BLaER1 (cell line): ENCODE measurements around the gene FBLN1.

Source experiments
- H3K27ac ChIP-seq: shearing (Covaris generic); formaldehyde crosslinking; 2 replicates; pipeline ENCODE4 v1.8.1; 2022
- H3K27me3 ChIP-seq: shearing (Covaris generic); formaldehyde crosslinking; 2 replicates; pipeline ENCODE4 v1.8.1; 2022
- H3K36me3 ChIP-seq: shearing (Covaris generic); formaldehyde crosslinking; 2 replicates; pipeline ENCODE4 v1.8.1; 2022
- H3K4me1 ChIP-seq: shearing (Covaris generic); formaldehyde crosslinking; 2 replicates; pipeline ENCODE4 v1.8.1; 2022
- H3K4me2 ChIP-seq: shearing (Covaris generic); formaldehyde crosslinking; 2 replicates; pipeline ENCODE4 v1.8.1; 2022
- H3K4me3 ChIP-seq: shearing (Covaris generic); formaldehyde crosslinking; 2 replicates; pipeline ENCODE4 v1.8.1; 2022
- H3K9ac ChIP-seq: shearing (Covaris generic); formaldehyde crosslinking; 2 replicates; pipeline ENCODE4 v1.8.1; 2022
- H3K9me3 ChIP-seq: shearing (Covaris generic); formaldehyde crosslinking; 2 replicates; pipeline ENCODE4 v1.8.1; 2022
- H4K20me1 ChIP-seq: shearing (Covaris generic); formaldehyde crosslinking; 2 replicates; pipeline ENCODE4 v1.8.1; 2022
- Cebpa-rat ChIP-seq: shearing (Covaris generic); IDR thresholded peaks from 2 replicates; pipeline ENCODE4 v1.8.1; 2022

The FBLN1 gene

DNA sequence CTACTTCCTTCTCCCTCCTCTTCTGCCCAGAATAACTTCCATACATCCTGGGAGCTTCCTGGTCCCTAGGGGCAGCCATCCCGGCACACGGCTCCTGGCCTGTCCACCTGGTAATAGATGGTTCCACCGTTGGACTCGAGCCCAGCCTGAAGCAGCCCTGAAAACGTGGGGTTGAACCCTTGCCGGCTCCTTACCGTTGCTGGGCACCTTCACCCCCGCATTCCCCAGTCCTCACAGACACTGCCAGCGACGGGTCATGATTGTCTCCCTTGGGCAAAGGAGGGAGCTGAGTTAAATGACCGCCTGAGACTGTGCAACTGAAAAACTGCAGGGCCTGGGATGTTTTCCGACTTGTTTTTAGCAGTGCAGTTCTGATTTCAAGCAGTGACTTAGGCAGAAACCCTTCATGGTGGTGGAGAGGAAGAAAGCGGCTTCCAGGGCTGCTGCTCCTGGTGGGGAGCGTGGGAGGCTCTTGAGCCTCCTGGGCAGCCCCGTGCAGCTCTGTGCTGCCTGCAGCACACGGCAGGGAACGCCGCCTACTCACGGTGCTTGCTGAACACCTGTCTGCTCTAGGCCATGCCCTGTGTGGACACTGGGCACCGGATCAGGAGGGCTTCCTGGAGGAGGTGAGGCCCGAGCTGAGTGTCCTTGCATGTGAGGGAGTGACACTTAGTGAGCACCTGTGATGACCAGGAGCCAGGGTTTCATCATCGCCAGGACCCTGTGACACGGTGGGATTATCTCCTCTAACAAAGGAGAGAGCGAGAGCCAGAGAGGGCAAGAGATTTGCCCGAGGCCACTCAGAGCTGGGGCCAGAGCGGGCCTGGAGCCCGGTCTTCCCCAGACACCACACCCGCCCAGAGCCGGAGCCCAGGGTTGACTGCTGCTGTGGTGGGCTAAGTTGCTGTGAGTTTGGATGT is 77.4 kb downstream of the FBLN1 start:
- peaks cover 81% of the 10 kb centered on the region for H3K4me1 ChIP-seq
- no peaks in the 10 kb centered on the region for H3K27me3 ChIP-seq
- H3K9ac ChIP-seq = no peak overlapping the region
- H4K20me1 ChIP-seq = peaks cover 17% of the 10 kb centered on the region
- H3K9me3 ChIP-seq = no peaks in the 10 kb centered on the region
- TF ChIP-seq Cebpa-rat = no peak
- H3K36me3 ChIP-seq = peaks cover 13% of the 10 kb centered on the region; the same call in 1 of the 2 replicates
- H3K4me2 ChIP-seq = peak overlapping the region; percentile 64
- no peak overlapping the region for H3K4me3 ChIP-seq
- H3K27ac ChIP-seq = no peak overlapping the region

DNA sequence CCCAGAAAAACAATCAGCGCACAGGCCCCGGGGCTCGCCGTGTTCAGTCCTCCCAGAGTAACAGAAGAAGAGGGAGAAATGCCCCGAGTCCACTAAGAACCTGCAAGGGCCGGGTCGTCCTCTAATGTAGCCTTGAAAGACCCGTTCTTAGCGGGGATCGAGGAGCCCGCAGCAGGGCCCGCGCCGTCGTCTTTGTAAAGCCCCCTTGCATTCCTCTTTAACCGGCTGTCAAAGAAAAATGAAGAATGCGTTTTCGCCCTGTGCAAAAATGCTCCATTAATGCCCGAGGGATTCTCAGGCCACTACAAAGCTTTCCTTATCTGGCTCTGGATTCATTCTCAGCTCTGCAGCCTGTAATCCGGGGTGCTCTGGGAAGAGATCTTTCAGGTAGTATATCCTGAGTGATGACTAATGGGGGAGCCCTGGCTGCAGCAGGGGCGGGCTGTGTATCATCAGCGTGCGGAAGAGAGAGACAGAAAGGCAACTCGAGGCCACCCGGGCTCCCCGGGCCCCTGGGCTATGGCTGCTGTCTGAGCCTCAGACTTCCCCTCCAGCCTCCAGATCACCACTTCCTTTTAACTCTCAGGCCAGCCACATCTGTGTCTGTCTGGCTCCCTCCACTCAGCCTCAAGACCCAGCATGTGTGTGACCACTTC is 78.2 kb downstream of the FBLN1 start:
- Histone ChIP-seq H3K4me1 (peaks cover 81% of the 10 kb centered on the region), H3K9me3 (no peaks in the 10 kb centered on the region), H3K36me3 (peaks cover 16% of the 10 kb centered on the region; the same call in 1 of the 2 replicates), H3K27ac (no peak overlapping the region), H3K4me2 (peak overlapping the region; percentile 64), H4K20me1 (peaks cover 10% of the 10 kb centered on the region), H3K27me3 (no peaks in the 10 kb centered on the region), H3K9ac (no peak overlapping the region; the same call in 1 of the 2 replicates), H3K4me3 (no peak overlapping the region)
- TF ChIP-seq Cebpa-rat = no peak

DNA sequence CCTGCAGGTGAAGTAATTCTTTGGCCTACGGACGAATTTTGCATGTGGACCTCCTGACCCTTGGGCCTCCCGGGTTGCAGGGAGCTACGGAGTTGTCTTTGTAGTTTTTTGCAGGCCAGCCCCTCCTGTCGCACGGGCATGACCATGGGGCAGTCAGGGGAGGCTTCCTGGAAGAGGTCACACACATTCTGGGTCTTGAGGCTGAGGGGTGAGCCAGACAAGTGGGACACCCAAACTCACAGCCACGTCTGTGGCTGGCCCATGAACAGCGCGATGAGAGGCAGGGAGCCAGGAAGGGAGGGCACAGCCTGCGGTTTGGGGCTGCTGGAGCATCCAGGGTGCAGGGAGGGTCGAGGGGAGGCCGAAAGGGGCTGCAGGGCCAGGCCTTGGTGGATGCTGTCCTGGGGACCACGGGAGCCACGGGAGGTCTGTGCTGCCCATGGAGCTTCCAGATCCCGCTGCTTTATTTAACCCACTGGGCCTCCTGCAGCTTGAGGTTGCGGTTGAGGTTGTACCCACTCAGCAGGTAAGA is 78.9 kb downstream of the FBLN1 start:
- H3K36me3 ChIP-seq = peaks cover 16% of the 10 kb centered on the region; the same call in 1 of the 2 replicates
- no peak for TF ChIP-seq Cebpa-rat
- no peak overlapping the region for H3K4me3 ChIP-seq
- H4K20me1 ChIP-seq = 0 out of 2 replicates have a peak, but pooled peaks cover 3% of the 10 kb centered on the region
- no peak overlapping the region for H3K9ac ChIP-seq
- no peaks in the 10 kb centered on the region for H3K9me3 ChIP-seq
- H3K27me3 ChIP-seq = no peaks in the 10 kb centered on the region
- H3K27ac ChIP-seq = no peak overlapping the region
- peaks cover 81% of the 10 kb centered on the region for H3K4me1 ChIP-seq
- peak overlapping the region; percentile 64 for H3K4me2 ChIP-seq

DNA sequence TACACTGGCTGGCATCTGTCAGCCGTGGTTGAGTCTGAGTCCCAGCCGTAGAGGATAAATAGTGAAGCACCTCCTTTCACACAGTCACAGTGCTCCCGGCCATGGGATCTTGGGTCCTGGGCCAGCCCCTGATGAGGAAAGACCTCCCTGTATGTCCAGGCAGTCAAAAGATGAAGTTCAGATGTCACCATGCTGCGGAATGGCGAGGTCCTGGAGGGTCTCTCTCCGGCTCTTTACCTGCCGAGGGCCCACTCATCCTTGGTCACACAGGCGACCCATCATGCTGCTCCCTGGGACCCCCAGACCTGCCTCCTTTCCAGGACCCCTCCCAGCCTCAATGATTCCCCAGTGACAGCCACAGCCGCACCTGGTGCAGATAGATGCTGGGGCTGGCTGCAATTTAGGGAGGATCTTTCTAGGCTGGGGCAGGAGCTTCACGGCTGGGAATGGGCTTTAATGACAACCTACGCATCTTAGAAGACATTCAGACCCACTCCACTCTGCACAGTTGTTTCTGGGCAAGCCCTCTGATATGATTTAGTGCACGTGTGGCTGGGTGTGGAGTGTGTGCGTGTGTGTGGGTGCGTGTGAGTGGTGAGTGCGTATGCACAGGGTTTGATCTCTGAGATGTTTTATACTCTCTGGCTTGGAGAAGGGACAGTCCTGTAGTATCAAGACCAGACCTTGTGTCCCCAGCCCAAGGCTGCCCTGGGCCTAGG is 79.7 kb downstream of the FBLN1 start:
- Histone ChIP-seq H3K27ac (no peak overlapping the region), H3K4me3 (no peak overlapping the region), H3K9ac (no peak overlapping the region), H3K36me3 (peaks cover 16% of the 10 kb centered on the region; the same call in 1 of the 2 replicates), H4K20me1 (no peaks in the 10 kb centered on the region), H3K9me3 (no peaks in the 10 kb centered on the region), H3K4me1 (peaks cover 78% of the 10 kb centered on the region), H3K4me2 (peak overlapping the region; percentile 63), H3K27me3 (no peaks in the 10 kb centered on the region)
- TF ChIP-seq Cebpa-rat = no peak

DNA sequence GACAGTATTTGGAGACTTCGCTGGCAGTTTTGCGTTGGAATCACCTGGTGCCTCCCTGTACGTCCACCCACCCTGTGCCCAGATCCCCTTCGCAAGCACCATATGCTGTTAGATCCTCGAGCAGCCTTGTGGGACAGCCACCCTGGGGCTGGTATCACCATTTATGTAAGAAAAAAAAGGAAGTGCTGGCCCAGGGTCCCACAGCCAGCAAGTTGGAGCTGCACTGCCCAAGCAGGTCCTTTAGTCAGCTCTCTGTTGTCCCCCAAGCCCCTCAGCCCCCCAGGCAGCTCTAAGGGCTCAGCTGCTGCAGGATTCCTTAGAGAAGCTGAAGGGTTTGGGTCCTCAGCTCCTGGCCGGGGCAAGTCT is 80.3 kb downstream of the FBLN1 start:
- Histone ChIP-seq H3K9ac (no peak overlapping the region), H3K4me2 (peak overlapping the region; percentile 63), H3K27ac (no peak overlapping the region), H3K4me1 (peaks cover 76% of the 10 kb centered on the region), H3K36me3 (peaks cover 16% of the 10 kb centered on the region; the same call in 1 of the 2 replicates), H3K27me3 (no peaks in the 10 kb centered on the region), H4K20me1 (no peaks in the 10 kb centered on the region), H3K9me3 (no peaks in the 10 kb centered on the region), H3K4me3 (no peak overlapping the region)
- no peak for TF ChIP-seq Cebpa-rat

DNA sequence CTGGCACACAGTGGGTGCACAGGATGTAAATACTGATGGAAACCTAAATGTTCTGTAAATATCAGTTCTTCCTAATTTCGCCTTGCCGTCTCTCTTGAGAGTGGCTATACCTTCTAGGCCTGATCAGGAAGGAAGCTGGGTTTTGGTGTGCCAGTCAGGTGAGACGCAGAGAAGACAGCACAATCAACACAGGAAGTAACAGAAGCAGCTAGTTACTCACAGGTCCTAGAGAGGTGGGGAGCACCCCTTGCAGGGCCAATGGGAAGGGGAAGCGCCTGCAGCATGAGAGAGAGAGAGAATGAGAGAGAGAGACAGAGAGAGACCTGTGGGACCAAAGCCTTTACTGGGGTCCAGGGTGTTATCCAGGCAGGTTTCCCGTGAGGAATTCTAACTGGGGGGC is 80.8 kb downstream of the FBLN1 start:
- no peak overlapping the region for H3K27ac ChIP-seq
- H3K4me1 ChIP-seq = peaks cover 76% of the 10 kb centered on the region
- peaks cover 16% of the 10 kb centered on the region; the same call in 1 of the 2 replicates for H3K36me3 ChIP-seq
- no peak overlapping the region for H3K9ac ChIP-seq
- no peaks in the 10 kb centered on the region for H3K27me3 ChIP-seq
- no peaks in the 10 kb centered on the region for H4K20me1 ChIP-seq
- no peaks in the 10 kb centered on the region for H3K9me3 ChIP-seq
- no peak overlapping the region for H3K4me3 ChIP-seq
- peak overlapping the region; percentile 63 for H3K4me2 ChIP-seq
- TF ChIP-seq Cebpa-rat = no peak

DNA sequence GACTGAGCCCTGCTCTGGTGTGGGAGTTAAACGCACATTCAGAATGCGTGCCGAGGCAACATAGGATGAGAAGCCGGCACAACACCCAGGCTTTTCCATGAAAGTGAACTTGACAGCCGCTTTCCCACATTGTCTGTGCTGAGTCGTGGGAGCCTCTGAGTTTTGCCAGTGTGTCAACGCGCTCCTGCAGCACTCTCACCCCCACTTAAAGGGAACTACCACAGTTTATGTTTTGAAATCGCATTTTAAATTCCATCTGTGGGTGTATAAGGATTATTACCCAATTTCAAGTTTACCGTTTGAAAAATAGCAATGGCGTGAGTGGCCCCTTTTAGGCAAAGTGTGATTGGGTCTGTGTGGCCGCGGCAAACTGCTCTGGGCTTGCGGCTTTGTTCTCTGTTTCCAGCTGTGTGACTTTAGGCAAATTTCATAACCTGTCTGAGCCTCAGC is 81.5 kb downstream of the FBLN1 start:
- no peak for TF ChIP-seq Cebpa-rat
- H3K4me2 ChIP-seq = peak overlapping the region; percentile 63
- no peaks in the 10 kb centered on the region for H3K9me3 ChIP-seq
- peaks cover 76% of the 10 kb centered on the region for H3K4me1 ChIP-seq
- H4K20me1 ChIP-seq = no peaks in the 10 kb centered on the region
- H3K36me3 ChIP-seq = peaks cover 16% of the 10 kb centered on the region; the same call in 1 of the 2 replicates
- H3K9ac ChIP-seq = no peak overlapping the region
- no peak overlapping the region for H3K4me3 ChIP-seq
- H3K27ac ChIP-seq = no peak overlapping the region
- H3K27me3 ChIP-seq = no peaks in the 10 kb centered on the region

DNA sequence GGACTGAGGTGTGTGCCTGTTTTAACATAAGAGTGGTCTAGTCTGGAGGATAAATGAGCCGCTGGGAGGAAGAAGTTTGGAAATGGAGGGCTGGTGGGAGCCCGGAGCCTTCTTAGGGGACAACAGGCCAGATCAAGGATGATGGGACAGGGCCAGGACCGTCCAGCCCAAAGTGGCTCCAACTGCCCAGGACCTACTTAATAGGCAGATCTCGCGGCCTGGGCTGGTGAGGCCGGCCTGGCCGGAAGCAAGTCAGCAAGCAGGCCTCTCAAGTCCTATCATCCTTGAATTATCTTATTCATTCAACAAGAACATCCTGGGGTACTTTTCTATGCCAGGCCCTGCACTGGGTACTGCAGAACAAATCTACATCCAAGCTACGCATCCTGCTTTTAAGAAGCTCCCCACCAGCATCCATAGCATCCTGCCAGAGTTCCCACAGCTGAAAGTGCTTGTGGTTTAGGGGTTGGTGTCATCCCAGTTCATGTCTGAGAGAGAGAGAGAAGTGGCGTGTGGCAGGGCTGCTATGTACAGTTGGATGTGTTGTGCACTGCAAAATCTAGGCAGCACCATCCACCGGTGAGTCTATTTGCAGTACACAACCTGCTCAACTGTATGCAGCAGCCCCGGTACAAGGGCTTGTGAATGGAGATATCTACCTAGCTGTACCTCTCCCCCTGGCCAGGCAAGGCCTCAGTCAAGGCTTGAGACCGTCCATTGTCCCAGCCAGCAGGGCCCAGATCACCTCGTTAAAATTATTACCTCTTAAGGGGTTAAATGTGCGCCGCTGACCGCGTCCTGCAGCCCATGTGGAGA is 82.1 kb downstream of the FBLN1 start:
- H3K9ac ChIP-seq = no peak overlapping the region
- peaks cover 76% of the 10 kb centered on the region for H3K4me1 ChIP-seq
- H3K27ac ChIP-seq = no peak overlapping the region
- H3K4me2 ChIP-seq = no peak overlapping the region
- no peaks in the 10 kb centered on the region for H3K27me3 ChIP-seq
- no peak overlapping the region for H3K4me3 ChIP-seq
- peaks cover 13% of the 10 kb centered on the region; the same call in 1 of the 2 replicates for H3K36me3 ChIP-seq
- H3K9me3 ChIP-seq = no peaks in the 10 kb centered on the region
- no peak for TF ChIP-seq Cebpa-rat
- no peaks in the 10 kb centered on the region for H4K20me1 ChIP-seq

DNA sequence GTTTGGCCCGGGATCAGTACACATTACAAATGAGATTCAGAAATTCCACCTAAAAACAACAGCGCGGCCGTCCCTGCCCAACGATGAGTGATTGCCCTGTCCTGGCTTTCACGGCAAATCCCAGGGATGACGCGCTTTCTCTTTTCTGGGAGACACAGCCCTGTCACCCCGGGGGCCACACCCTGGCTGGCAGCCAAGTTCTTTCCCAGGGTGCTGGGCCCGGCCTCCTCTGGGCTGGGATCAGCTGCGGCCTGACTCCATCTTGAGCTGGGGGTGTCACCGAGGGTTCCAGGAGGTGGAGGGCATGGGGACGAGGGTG is 82.7 kb downstream of the FBLN1 start:
- Histone ChIP-seq H3K27ac (no peak overlapping the region), H4K20me1 (no peaks in the 10 kb centered on the region), H3K36me3 (peaks cover 8% of the 10 kb centered on the region; the same call in 1 of the 2 replicates), H3K4me2 (peak overlapping the region; percentile 82), H3K4me1 (peaks cover 72% of the 10 kb centered on the region), H3K9ac (no peak overlapping the region), H3K27me3 (no peaks in the 10 kb centered on the region), H3K4me3 (no peak overlapping the region), H3K9me3 (no peaks in the 10 kb centered on the region)
- no peak for TF ChIP-seq Cebpa-rat
